T-helper 1 cell (primary cell): ENCODE measurements around the gene PDE4D.
"Not testable (repeated sequence)": the region's sequence is repeated elsewhere in the genome, so short reads cannot be mapped to it uniquely, and the experiment has no call there.

Experiments used
- DNase-seq, 5 donors: peaks; one replicate each; pipeline ENCODE4 v3.0.0-alpha.2; 2012 to 2020

Gene PDE4D

DNA sequence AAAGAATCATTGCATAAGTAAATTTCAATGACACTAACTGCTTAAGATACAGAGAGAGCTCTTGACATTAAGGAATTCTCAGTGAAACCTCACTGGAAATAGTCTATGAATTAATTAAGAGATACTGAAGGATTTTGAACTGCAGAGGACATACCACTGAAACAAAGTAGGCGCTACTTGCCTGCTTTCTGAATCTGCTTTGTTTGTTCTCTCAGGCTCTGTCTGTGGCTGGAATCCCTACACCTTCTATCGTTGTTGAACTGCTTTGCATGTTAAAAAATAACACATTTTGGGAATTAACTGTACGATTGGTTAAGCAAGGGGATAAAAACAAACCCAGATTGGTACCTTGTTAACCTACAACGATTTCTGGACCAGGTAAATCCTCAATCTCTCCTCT, 435.2 kb downstream of the PDE4D start:
- no peak for DNase-seq

DNA sequence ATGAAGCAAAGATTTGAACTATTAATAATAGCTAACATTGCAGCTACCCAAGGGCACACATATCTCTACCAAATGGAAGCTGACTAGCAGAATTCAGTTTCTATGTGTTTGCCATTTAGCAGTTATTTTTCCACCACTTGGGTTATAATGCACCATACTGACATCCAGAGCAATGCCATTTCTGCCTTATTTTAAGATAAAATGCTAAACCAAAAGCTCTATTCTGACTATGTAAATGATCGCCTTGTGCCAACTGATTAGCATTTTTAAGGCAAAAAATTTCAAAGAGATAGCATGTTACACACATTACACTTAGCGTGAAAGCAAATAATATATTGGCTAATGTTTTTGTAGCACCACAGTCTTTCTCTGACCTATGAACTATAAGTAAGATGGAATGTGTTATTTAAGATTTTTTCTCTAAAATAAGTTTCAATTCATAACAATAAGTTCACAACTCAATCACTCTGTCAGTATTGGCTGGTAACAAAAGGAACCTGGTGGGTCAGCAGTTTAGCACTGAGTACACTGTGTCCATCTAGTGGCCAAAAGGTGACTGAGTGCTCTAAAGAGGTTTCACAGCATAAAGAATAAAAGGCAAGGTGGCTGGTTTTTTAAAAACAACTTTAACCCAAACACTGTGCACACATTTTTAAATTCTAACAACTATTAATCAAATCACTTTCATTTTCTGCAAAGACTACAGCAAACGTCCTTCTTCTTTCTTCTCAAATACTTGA, 443.5 kb downstream of the PDE4D start:
- no peak for DNase-seq

DNA sequence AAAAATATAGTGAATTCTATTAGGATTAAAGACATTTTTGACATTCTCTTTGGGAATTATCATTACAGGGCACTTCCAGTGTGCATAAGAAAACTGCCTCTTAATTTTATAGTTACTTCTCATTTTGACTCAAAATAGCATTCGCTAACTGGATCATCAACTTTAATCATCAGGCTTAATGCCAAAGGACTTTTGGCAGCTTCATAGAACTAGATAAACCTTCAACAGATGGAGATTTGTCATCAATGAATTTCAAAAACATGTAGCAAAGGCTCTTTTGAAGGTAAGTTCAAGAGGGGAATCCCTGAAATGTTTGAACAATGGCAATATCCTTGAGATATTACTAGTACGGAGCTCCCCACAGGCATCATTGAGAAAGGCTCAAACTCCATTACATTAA, 447.2 kb downstream of the PDE4D start:
- no peak for DNase-seq

DNA sequence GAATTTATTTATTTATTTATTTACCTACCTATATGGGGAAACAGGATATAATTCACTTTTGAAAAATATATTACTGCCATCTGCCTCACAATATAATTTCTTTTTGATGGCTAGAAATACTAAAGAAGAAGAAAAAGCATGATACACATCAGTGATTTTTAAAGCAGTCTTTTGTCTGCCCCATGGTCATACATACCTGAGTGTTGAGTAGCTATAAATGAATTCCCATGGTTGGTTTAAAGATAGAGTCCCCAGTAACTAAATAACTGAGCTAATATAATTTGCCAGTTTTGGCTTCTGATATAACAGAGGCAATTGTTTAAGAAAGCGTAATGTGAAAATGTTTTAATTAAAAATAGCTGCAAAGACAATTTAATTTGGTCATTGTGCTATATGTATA, 447.8 kb downstream of the PDE4D start:
- no peak for DNase-seq

DNA sequence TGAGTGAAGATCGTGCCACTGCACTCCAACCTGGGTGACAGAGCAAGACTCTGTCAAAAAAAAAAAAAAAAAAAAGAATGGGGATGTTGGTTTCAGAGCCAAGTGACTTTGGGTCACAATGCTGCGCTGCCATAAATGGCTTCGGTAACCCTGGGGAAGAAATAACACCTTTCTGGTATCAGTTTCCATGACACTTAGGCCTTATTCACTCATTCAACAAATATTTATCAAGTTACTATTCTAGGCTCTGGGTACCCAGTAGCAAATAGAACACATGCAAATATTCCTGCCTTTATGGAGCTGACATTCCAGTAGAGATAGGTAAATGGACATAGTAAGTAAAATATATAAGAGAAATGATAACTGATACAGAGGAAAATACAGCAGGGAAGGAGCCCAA, 454.2 kb downstream of the PDE4D start:
- DNase-seq = no peak

DNA sequence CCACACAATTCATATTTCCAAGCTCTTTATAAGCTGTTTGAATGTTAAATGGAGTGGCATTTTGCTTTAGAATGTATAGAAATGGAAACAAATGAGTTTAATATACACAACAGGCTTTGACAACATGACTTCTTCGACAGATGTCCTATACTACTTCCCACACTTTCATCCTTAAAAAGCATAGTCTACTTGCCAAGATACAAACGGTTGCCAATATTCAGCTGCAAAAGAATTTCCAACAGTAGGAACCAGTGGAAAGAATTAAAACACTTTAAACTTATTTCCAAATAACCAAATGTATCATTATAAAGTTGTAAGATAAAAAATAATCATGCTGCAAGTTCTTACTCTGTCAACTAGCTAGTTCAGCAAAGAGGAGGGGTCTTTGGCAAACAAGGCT, 456.4 kb downstream of the PDE4D start:
- DNase-seq = no peak

DNA sequence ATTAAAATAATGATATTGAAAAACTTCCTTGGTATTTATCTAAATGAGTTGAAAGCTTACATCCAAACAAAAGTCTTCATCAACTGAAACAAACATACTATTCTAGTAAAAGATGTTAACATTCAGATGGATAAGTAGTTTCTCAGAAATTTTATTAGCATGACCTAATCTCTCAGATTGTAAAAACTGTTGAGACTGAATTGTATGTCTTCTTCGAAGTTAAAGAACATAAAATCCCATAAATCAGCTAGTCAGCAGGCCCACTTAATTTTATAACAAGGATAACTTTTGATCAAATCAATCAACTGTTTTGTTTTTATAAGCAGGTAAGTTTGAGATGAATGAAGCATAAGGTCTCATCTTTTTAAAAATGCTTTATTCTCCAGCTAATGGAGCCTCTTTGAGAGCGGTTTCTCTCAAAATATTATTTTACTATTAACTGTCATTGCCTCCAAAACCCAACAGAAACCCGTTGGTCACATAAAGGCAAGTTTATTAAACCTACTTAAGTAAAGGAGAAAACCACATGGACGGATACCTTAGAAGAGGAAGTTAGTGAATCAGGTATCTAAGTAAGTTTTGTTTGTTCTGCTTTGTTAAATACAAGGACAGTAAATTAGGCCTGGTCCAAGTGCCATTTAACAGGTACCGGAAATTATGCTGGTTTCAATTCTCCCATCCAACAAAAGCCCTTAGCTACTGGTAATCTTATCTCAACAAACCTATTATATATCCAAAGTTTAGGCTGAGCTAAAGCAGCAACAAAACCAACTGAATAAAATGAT, 457.0 kb downstream of the PDE4D start:
- no peak for DNase-seq

DNA sequence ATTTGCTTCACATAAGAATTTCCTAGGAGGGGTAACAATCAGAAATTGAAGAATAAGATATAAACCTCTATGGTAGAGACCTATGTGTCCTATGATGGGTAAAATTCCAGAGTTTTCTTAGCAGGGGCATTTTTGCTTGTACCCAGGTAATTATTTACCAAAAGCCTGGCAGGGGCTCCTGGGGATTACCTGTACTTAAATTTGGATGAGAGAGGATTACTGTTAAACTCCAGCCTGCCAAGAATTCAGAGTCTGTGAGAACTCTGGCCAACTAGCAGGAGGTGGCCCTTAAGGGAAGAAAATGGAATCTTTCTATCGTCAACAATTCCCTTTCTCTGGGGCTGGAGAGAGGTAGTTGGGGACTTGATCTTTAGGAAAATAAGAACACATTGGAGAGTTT, 460.4 kb downstream of the PDE4D start:
- DNase-seq = no peak

DNA sequence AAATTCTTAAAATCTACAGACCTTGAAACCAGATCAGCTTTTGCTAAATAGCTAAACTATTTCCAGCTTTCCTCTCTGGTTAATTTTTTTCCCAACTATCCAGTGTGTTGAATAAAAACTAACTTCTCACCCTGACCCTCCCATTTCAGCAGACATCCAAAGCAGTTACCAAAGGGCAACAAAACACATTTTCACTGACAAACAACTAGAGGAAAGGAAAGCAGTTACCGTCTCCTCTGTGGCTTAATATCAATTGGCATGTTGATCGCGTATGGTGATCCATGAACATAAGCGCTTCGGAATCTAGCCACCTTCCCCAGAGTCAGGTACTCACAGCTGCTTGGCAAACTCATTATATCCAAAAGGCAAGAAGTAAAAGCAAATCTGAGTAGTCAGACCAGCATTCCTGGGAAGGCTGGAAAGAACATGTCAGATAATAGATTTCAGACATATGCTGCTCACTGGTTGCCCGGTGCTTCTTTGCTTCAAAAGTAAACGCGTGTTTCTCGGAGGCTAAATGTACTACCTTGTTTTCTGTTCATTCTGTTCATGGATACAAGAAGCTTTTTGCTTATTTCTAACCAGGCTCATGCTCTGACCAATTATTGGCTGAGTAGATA, 463.4 kb downstream of the PDE4D start:
- DNase-seq = no peak

DNA sequence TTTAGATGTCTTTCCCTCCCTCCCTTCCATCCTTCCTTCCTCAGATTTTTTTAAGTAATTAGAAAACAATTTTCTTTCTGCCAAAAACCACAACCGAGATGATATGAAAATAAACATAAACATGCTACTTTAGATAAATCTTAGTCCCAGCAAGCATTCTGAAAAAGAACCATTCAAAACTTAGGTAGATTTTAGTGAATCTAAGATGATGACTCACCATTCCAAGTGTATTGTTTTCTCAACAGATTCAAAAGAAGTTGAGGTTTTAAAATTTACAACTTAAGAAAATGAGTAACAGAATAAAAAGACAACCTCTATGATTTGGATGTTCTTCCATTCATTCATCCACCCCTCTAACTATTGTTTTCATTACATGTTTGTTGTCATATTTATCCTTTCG, 465.1 kb downstream of the PDE4D start:
- no peak for DNase-seq

DNA sequence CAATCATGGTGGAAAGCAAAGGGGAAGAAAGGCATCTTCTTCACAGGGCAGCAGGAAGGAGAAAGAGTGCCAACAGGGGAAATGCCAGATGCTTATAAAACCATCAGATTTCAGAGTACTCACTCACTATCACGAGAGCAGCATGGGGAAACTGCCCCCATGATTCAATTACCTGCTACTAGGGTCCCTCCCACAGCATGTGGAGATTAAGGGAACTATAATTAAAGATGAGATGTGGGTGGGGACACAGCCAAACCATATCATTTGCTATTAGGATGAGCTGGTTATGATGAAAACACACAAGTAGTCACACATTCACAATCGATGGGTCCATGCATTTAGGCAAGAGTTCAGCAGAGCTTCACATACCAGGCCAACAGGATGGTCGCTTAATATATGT, 469.0 kb downstream of the PDE4D start:
- DNase-seq = no peak

DNA sequence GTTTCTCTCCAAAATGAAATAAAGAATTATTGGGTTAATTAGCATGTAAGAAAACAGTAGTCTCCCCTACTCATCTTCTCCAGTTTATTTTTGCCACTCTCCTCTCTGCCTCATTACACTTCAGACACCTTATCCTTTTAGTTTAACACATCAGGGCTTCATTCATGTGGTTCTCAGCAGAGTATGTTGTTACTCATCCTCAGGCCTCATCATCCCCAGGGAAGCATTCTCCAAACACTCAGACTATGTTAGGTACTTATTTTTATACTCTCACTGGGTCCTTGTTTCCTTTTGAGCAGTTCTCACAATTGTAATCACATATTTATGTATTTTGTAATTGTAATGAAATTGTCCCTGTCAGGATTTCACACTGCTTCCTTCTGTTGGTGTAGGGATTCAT, 470.5 kb downstream of the PDE4D start:
- no peak for DNase-seq

DNA sequence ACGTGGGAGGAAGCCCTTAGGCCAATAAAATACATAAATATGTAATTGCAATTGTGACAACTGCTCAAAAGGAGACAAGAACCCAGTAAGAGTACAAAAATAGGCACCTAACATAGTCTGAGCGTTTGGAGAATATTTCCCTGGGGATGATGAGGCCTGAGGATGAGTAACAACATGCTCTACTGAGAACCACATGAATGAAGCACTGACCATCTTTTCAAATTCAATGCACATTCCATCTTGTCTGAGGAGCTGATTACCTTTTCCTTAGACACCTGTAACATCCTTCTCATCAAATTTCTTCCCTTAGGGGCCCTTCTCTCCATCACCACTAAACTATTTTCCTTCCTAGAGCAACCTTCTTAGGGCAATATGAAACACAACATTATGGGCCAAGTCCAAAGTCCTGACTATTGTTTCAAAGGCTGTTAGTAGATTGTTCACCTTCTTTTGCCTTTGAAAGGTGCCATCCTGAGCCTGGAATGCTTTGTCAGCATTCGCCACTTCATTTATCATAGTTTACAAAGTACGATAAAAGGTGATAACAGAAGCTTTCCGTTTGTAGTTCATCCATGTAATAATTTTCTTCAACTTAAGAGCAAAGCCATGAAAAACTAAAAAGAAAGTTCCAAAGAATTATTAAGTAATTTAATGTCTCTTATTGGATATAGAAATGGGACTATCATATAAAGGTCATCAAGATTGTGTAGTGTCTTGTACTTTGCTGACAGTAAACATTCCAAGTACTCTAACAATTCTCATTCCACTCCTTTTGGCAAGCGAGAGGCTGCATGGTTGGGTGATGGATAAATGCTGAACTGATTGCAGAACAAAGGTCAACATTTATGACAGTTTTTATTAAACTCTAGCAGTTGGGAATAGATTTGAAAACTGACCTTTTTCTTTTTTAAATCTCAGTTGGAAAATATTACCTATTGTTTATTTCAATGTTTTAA, 471.3 kb downstream of the PDE4D start:
- DNase-seq = no peak

DNA sequence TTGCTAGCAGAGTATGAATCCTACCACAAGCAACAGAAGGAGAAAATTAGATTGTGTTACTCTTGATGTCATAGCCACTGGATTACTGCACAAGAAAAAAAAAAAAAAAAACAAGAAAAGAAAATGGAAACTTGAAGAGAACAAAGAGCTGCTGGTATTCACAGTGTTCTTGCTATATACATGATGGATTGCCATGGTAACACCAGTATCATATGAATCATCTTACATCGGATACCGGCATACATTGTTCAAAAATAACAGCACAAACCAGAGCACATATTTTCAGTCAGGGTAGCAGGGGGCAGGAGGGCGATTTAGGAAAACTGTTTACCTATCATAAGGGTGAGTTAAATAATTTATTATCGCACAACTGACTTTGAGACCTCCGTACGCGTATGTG, 472.9 kb downstream of the PDE4D start:
- no peak for DNase-seq

DNA sequence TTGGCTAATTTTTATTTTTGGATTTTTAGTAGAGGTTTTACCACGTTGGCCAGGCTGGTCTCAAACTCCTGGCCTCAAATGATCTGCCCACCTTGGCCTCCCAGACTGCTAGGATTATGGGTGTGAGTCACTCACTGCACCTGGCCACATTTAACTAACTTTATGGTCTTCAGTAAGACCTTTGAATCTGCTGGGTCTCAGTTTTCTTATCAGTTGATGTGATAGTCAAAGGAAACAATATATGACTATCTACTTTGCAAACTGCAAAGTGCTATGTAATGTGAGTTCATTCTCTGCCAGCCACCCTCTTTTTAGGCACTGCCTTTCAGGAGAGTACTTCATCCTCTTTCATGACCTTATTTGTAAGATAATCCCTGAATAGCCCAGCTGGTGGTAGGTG, 474.7 kb downstream of the PDE4D start:
- no peak for DNase-seq

DNA sequence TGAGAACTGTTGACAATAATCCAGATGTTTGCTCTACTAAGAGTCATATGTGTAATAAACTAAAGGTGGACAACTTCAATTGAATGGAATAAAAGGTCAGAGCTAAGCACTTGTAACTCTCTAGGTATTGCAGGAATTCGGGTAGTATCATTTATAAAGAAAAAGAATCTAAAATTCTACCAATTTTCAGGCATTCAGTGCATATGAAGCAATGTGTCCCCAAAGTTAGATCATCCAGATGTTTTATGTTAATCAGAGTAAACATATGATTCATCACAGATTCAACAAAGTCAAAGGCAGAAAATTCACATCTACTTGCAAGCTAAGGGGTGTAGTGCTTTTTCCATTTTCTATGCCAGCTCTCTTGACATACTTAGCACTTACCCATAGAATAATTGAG, 477.1 kb downstream of the PDE4D start:
- DNase-seq = no peak

DNA sequence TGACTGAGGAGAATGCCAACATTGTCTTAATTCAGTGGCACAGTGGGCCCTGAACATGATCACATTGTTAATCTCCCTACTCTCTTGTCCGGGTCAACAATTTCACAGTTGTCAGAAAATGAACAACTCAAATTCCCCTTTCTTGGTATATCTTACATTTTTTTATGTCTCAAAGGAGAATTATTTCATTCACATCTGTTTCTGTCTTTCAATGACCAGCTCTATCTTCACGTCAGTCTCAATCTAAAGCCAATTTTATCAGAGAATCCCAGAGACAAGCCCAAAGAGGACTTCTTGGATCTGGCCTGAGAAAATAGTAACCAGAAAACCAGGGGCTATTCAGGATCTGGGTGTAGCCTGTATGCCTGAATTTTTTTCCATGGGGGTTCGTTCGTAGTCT, 477.5 kb downstream of the PDE4D start:
- DNase-seq = no peak

DNA sequence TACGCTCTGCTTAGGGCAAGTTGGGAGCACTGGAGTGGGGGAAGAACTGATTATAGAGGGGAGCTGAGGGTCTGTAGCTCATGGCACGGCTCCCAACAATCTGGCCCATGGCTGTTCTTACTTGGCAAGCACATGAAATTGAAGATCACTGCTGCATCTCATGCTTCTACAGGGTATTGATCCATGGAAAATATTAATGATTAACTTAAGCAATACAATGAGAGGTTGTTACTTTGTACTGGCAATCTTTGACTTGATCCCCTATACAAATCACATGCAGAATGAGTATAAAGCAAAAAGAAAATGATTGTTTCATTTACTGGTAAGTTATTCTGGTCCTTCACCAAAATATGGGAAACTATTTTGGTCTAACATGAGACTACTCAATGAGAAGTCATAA, 481.1 kb downstream of the PDE4D start:
- no peak for DNase-seq

DNA sequence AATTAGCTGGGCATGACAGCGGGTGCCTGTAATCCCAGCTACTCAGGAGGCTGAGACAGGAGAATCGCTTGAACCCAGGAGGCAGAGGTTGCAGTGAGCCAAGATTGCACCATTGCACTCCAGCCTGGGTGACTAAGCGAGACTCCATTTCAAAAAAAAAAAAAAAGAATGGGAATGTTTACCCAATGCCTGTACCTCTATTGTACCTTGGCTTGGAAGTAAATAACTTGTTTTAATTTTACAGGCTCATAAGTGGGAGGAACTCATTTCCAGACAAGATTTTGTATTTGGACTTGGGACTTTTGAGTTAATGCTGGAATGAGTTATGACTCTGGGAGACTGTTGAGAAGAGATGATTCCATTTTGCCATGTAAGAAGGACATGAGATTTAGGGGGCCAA, 484.5 kb downstream of the PDE4D start:
- DNase-seq = not testable (repeated sequence)

DNA sequence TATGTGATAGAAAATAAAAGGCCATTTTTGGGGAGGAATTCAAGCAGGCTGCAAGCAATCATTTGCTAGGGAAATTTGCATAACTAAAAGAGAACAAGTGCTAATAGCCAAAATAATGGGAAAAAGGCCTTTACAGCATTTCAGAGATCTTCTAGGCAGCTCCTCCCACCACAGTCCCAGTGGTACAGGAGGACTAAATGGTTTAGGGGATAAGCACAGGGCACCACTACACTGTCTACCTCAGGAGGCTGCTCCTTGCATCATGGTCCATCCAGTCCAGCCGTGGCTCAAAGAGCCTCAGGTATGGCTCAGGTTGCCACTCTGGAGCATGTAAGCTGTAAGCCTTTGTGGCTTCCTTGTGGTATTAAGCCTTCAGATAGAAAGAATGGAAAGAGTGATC, 485.6 kb downstream of the PDE4D start:
- no peak for DNase-seq

DNA sequence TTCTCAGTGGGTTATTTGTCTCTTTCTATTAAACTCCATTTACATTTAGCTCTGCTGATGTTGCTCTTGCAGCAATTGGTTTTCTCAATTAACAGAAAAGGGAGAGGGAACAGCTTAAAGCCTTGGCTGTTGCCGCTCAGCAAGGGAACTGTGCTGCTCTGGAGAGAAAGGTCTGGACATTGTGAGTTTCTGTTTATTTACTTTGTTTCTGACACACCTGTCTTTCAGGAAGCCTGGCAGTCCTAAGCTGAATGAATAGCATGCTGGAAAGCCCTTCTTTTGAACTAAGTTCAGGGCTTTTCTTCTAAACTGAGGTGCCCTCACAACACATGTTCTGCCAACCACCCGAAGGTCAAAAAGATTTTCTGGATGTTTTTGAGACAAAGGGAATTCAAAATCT, 491.9 kb downstream of the PDE4D start:
- no peak for DNase-seq

DNA sequence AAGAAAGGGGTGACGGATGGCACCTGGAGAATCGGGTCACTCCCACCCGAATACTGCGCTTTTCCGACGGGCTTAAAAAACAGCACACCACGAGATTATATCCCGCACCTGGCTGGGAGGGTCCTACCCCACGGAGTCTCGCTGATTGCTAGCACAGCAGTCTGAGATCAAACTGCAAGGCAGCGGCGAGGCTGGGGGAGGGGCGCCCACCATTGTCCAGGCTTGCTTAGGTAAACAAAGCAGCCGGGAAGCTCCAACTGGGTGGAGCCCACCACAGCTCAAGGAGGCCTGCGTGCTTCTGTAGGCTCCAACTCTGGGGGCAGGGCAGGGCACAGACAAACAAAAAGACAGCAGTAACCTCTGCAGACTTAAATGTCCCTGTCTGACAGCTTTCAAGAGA, 498.6 kb downstream of the PDE4D start:
- DNase-seq = not testable (repeated sequence)
